GM19099 (cell line): ENCODE results near the gene HOXB3.

Source experiments
- POLR2A ChIP-seq: IDR thresholded peaks from 3 replicates; pipeline ENCODE4 v1.6.1; 2011; ENCODE audit warnings: low read depth; ENCODE audit not compliant: insufficient read length; ENCODE audit errors: extremely low read depth

The HOXB3 gene

DNA sequence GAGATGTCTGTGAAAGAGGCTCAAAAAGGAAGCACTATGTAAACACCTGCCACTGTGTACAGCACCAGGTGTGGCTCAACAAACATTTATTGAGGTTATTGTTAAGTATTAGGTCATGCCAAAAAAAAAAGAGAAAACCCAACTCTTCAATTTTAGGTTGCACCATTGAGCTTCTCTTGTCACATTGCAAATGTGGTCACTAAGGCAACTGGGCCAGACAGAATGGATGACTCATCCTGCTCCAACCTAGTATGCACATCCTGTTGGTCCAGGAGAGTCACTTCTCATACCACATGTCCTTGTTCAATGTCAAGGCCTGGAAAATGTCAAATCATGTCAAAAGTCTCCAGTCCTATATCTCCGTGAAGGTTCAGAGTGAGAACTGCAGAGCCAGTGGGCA, 84.3 kb downstream of the HOXB3 start:
- no peak for TF ChIP-seq POLR2A

DNA sequence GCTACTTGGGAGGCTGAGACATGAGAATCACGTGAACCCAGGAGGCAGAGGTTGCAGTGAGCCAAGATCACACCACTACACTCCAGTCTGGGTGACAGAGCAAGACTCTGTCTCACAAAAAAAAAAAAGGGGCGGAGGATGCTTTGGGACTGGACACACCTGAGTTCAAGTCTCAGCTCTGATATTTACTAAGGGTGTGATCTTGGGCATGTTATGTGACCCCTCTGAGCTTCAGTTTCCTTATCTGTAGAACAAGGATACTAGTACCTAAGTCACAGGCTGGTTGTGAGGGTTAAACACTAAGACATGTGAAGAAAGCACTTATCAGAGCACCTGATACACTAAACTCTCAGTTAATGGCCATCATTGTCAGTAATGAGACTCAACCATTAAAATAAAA, 85.1 kb downstream of the HOXB3 start:
- TF ChIP-seq POLR2A = no peak

DNA sequence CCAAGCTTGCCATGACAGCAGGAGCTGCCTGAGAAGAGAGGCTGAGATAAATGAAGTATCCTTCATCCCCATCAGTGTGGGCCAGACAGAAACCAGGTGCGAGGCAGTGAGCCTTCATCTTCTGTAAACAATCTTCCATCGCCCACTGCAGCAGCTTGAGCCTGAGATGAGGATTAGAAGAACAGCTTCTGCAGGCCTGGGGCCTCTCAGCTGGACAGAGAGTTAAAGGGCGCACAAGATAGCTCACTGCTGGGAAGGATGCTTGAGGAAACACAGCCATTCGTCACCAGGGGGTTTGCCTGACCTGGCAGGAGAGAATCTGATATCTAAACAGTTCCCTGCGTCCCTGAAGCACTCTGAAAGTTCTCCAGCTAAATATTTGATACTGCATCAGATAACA, 86.3 kb downstream of the HOXB3 start:
- no peak for TF ChIP-seq POLR2A

DNA sequence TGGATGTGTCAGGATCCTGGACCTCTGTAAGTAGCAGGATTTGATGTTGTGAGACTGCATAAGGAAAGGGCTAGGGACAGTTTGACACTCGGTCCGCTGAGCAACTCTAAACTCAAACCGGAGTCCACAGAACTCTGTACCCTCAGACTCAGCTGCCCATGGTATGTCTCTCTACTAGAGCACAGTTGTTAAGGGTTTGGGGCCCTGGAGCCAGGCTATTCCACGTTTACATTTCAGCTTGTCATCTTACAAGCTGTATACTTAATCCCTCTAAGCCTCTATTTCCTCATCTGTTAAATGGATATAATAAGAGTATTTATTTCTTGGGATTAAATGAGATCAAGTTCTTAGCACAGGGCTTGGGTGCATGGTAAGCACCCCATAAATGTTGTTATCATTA, 87.1 kb downstream of the HOXB3 start:
- no peak for TF ChIP-seq POLR2A

DNA sequence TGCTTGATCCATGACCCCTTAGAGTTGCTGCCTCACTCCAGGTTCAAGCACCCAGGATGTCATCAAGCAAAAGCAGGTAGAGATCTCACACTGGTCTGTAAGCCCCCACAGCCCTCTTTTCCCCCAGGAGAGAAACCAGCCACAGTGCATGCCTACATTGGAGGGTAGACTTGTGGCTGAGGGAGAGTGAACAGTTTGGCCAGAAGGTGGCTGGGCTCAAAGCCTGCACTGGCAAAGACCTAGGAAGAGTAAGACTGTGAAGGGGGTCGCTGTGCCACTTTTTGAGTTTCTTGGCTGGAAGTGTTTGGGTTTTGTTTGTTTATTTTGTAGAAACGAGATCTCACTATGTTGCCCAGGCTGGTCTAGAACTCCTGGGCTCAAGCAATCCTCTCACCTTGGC, 87.7 kb downstream of the HOXB3 start:
- TF ChIP-seq POLR2A = no peak

DNA sequence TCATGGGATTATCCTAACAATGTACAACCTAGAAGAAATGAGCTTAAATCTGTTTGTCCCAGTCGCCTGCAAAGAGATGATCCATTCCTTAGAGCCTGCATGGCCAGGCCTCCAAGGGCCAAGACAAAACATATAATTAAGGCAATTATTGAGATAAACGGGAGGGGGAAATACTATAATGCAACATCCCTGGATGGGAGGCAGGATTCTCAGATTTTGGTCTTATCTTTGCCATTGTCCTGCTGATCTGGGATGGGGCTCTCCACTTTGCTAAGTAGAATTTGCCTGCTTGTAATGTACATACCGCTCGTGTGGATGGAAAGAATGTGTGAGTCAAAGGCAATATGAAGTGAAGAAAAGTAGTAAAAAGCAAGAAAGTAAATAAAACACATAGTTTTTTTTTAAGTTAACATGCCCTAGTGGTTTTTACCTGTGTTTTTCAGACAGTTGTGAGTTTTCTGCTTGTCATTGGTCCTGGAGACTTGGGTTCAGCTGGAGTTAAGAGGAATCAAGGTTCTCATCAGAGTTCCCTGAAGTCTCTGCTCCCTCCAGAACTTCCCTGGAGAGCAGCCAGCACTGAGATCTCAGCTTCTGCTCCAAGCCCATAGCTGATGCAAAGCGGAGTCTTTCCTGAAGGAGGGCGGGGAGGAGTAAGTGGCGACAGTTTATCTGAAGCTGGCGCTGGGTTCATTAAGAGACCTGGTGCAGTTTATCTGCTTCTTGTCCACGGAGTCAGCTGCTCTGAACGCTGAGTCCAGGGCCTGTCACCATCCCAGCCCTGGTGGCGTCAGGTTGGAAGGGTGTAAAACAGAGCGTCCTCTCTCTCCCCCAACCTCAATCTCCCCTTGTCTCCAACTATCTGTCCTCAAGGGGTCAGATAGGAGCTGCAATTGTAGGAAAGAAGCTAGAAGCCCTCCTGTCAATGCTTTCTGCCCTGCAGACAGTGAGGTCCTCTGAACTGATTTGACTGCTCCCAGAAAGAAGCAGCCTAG, 89.3 kb downstream of the HOXB3 start:
- no peak for TF ChIP-seq POLR2A

DNA sequence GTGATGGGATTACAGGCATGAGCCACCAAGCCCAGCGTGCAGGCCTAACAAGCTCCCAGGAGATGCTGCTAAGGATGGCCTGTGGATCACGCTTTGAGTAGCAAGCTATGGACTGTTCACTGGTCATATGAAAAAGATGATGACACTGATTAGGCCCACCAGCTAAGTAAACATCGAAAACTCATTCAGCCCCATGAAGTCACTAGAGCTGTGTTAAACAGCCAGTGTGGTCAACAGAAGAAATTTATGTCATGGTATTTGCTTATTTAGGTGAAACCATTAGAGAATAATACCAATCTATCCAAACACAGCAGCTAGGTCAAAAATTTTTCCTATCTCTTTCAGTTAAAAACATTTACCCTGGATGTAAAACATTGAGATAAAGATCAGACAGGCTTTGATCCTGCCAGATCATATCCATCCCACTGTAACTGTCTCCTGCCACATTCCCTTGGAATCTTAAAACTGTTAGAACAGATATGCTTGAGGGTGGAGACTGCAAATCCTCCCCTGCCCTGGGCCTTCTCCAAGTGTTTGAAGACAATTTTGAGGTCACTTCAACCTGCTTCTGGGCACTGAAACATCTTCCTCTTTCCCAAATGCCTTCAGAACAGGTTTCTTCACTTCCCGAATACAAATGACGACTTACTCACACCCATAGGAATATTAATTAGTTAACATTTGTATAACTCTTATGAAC, 90.2 kb downstream of the HOXB3 start:
- TF ChIP-seq POLR2A = no peak

DNA sequence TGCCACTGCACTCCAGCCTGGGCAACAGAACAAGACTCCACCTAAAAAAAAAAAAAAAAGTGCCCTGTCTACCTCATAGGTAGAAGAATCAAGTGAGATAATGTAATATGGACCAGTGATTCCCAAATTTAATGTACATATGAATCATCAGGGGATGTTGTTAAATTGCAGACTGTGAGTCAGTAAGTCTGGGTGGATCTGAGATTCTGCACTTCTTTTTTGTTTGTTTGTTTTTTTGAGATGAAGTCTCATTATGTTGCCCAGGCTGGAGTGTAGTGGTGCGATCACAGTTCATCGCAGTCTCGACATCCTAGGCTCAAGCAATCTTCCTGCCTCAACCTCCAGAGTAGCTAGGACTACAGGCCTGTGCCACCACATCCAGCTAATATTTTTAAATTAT, 90.8 kb downstream of the HOXB3 start:
- TF ChIP-seq POLR2A = no peak
